ENCODE results near the gene COL6A2. TPM values are rescaled to one million over a fixed set of nuclear protein-coding genes. Genes with fewer than 3 reads are reported as not detected.

Gene COL6A2
- total RNA-seq, 1 experiment from 2014 or later: 129 TPM

GRCh38 chr21:46156378-46156645 is 58.4 kb downstream of the COL6A2 start:
- H3K36me3 Mint-ChIP-seq (ENCODE audit: insufficient read depth in 1 of 3, low read depth in 3 of 3): peaks cover 6 to 12% (median 9%) of the 10 kb centered on the region in 3 experiments; a peak in 4 of 7 replicates
- no peak overlapping the region for H3K4me3 Mint-ChIP-seq
- no peak overlapping the region for H3T11ph ChIP-seq (ENCODE audit: low read length)
- H3K4me1 Mint-ChIP-seq: peaks cover 6 to 9% of the 10 kb centered on the region in 2 experiments
- H3K79me2 ChIP-seq (ENCODE audit: insufficient read depth, low read length): no peaks in the 10 kb centered on the region
- H3K4me1 ChIP-seq (ENCODE audit: insufficient read depth, low read length): no peaks in the 10 kb centered on the region; the same call in 1 of the 2 replicates
- no peaks in the 10 kb centered on the region for H3K27me3 ChIP-seq (ENCODE audit: insufficient read depth, low read length)
- no peak overlapping the region for H3K4me2 ChIP-seq (ENCODE audit: insufficient read depth, insufficient read length, low read length)
- H2BK12ac ChIP-seq (ENCODE audit: insufficient read length, low read depth, low read length): no peak overlapping the region
- peaks cover 6 to 12% of the 10 kb centered on the region in 2 experiments; a peak in 2 of 5 replicates for H3K9me3 Mint-ChIP-seq
- no peak overlapping the region for H2BK15ac ChIP-seq (ENCODE audit: low read depth, low read length)
- no peak overlapping the region for H4K91ac ChIP-seq (ENCODE audit: insufficient read length, low read depth, low read length)
- H2AFZ ChIP-seq (ENCODE audit: low read length): no peak overlapping the region
- H3K27ac ChIP-seq (ENCODE audit: insufficient read length, low read depth, low read length): no peak overlapping the region
- no peaks in the 10 kb centered on the region for H4K20me1 ChIP-seq (ENCODE audit: control insufficient read depth, insufficient read depth, insufficient read length)
- DNase-seq: no peak
- no peak overlapping the region for H2BK20ac ChIP-seq (ENCODE audit: low read depth, low read length, poor library complexity, severe bottlenecking)
- H2BK5ac ChIP-seq (ENCODE audit: insufficient read length, low read length): no peak overlapping the region
- peak overlapping the region in 1 of 3 experiments; percentile 1; a peak in 2 of 7 replicates for H3K27ac Mint-ChIP-seq
- H3K23ac ChIP-seq (ENCODE audit: insufficient read length, low read depth, low read length): no peak overlapping the region
- no peak overlapping the region for H3K4ac ChIP-seq (ENCODE audit: low read depth, low read length)
- H3K9ac ChIP-seq (ENCODE audit: extremely low read depth, insufficient read length, low read length): no peak overlapping the region
- no peak overlapping the region for H3K18ac ChIP-seq (ENCODE audit: insufficient read length, low read depth, low read length)
- H3K56ac ChIP-seq (ENCODE audit: insufficient read length, low read depth, low read length): no peak overlapping the region
- no peak overlapping the region for H3K14ac ChIP-seq (ENCODE audit: insufficient read depth, low read length)
- TF ChIP-seq CTCF (conservative IDR thresholded peaks at IDR 0.05): no peak
- no peaks in the 10 kb centered on the region for H3K23me2 ChIP-seq (ENCODE audit: insufficient read length, low read depth, low read length, poor library complexity, severe bottlenecking)
- H3K9me3 ChIP-seq (ENCODE audit: control insufficient read depth, low read depth, low read length): no peaks in the 10 kb centered on the region
- no peak overlapping the region for H2AK5ac ChIP-seq (ENCODE audit: insufficient read length, low read length)
- no peaks in the 10 kb centered on the region for H3K79me1 ChIP-seq (ENCODE audit: insufficient read depth, low read depth, low read length, poor library complexity, severe bottlenecking)
- no CpG with 5 or more reads among the region's 7 CpGs for WGBS (ENCODE audit: extremely low coverage, insufficient read length, low lambda C conversion rate)
- no peak overlapping the region for H4K8ac ChIP-seq (replicated peaks; ENCODE audit: insufficient read length, low read depth, low read length)
- H2BK120ac ChIP-seq (ENCODE audit: low read depth, low read length, poor library complexity, severe bottlenecking): no peak overlapping the region
- H4K5ac ChIP-seq (ENCODE audit: insufficient read length, low read depth, low read length): no peak overlapping the region
- no peaks in the 10 kb centered on the region for H3K27me3 Mint-ChIP-seq (ENCODE audit: low read depth)

Data from H9 (cell line).